GM18909 (cell line): ENCODE measurements around the gene SLC39A13.

Experiments used
- ATAC-seq: cut with Tn5 transposase; IDR thresholded peaks from one replicate; pipeline ENCODE4 v1.9.1; 2021; ENCODE audit warnings: mild to moderate bottlenecking; ENCODE audit not compliant: unreplicated experiment, poor library complexity

SLC39A13 gene

GRCh38 chr11:47418454-47419259 lies 10.3 kb downstream of the SLC39A13 start:
- no peak for ATAC-seq

- no peak for ATAC-seq
Observed at GRCh38 chr11:47425611-47426010, 17.2 kb downstream of the SLC39A13 start.

GRCh38 chr11:47426062-47426956 lies 17.9 kb downstream of the SLC39A13 start, which contains the start of gene PSMC3:
Gene PSMC3, minus strand, starts transcription at chr11:47426439. Its CDS starts 160 bp downstream, at chr11:47426279.
- ATAC-seq = peak; percentile 96

GRCh38 chr11:47430524-47430923 lies 22.1 kb downstream of the SLC39A13 start:
- no peak for ATAC-seq

- ATAC-seq = no peak
Observed at GRCh38 chr11:47431356-47432083, 23.1 kb downstream of the SLC39A13 start.

- no peak for ATAC-seq
Observed at GRCh38 chr11:47433157-47433556, 24.8 kb downstream of the SLC39A13 start.

GRCh38 chr11:47434011-47434786 lies 25.8 kb downstream of the SLC39A13 start:
- no peak for ATAC-seq

- ATAC-seq = no peak
Observed at GRCh38 chr11:47435687-47436086, 27.3 kb downstream of the SLC39A13 start.

GRCh38 chr11:47436726-47437125 lies 28.3 kb downstream of the SLC39A13 start:
- no peak for ATAC-seq

- no peak for ATAC-seq
Observed at GRCh38 chr11:47437218-47437745, 28.9 kb downstream of the SLC39A13 start.

GRCh38 chr11:47437746-47438418 lies 29.5 kb downstream of the SLC39A13 start:
- no peak for ATAC-seq

- ATAC-seq = no peak
Observed at GRCh38 chr11:47438721-47439120, 30.3 kb downstream of the SLC39A13 start.

- ATAC-seq = no peak
Observed at GRCh38 chr11:47440054-47440476, 31.7 kb downstream of the SLC39A13 start.

GRCh38 chr11:47441421-47441820 lies 33.0 kb downstream of the SLC39A13 start:
- ATAC-seq = no peak

GRCh38 chr11:47442514-47442913 lies 34.1 kb downstream of the SLC39A13 start:
- ATAC-seq = no peak

GRCh38 chr11:47443028-47443700 lies 34.8 kb downstream of the SLC39A13 start:
- ATAC-seq = no peak

GRCh38 chr11:47443817-47444216 lies 35.4 kb downstream of the SLC39A13 start:
- ATAC-seq = no peak

- no peak for ATAC-seq
Observed at GRCh38 chr11:47445840-47446239, 37.5 kb downstream of the SLC39A13 start.
